ENCODE measurements around the gene RBL2.
"Not testable (repeated sequence)": the region's sequence is repeated elsewhere in the genome, so short reads cannot be mapped to it uniquely, and the experiment has no call there.

The RBL2 gene

DNA sequence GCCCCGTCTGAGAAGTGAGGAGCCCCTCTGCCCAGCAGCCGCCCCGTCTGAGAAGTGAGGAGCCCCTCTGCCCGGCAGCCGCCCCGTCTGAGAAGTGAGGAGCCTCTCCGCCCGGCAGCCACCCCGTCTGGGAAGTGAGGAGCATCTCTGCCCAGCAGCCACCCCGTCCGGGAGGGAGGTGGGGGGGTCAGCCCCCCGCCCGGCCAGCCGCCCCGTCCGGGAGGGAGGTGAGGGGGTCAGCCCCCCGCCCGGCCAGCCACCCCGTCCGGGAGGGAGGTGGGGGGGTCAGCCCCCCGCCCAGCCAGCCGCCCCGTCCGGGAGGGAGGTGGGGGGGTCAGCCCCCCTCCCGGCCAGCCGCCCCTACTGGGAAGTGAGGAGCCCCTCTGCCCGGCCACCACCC is 105.1 kb downstream of the RBL2 start:
- not testable (repeated sequence) for DNase-seq (ENCODE audit: low read depth)

DNA sequence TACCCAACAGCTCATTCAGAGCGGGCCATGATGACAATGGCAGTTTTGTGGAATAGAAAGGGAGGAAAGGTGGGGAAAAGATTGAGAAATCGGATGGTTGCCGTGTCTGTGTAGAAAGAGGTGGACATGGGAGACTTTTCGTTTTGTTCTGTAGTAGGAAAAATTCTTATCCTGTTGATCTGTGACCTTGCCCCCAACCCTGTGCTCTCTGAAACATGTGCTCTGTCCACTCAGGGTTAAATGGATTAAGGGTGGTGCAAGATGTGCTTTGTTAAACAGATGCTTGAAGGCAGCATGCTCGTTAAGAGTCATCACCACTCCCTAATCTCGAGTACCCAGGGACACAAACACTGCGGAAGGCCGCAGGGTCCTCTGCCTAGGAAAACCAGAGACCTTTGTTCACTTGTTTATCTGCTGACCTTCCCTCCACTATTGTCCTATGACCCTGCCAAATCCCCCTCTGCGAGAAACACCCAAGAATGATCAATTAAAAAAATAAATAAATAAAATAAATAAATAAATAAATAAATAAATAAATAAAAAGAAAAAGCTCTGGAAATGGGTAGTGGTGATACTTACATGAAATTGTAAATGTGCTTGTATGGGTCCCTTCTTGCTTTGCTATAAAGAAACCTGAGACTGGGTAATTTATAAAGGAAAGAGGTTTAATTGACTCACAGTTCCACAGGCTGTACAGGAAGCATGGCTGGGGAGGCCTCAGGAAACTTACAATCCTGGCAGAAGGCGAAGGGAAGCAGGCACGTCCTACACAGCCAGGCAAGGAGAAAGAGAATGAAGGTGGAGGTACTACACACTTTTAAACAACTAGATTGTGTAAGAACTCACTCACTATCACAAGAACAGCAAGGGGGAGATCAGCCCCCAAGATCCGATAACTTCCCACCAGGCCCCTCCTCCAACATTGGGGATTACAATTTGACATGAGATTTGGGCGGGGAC is 105.8 kb downstream of the RBL2 start:
- DNase-seq (ENCODE audit: low read depth): not testable (repeated sequence)
